Limb (tissue), 2 donors: ENCODE measurements around the gene PDE1C.

Experiments used
- DNase-seq, 2 donors: peaks; one replicate each; pipeline ENCODE4 v3.0.0-alpha.2; 2016; ENCODE audit errors: extremely low spot score in 2 of 2

PDE1C gene

GRCh38 chr7:31995134-31995533 lies 75.1 kb downstream of the PDE1C start:
- DNase-seq: no peak

GRCh38 chr7:31991846-31992245 lies 78.4 kb downstream of the PDE1C start:
- no peak for DNase-seq

GRCh38 chr7:31991406-31991805 lies 78.8 kb downstream of the PDE1C start:
- DNase-seq: no peak

- no peak for DNase-seq
Observed at GRCh38 chr7:31986878-31987518, 83.2 kb downstream of the PDE1C start.

GRCh38 chr7:31982962-31983361 lies 87.2 kb downstream of the PDE1C start:
- DNase-seq: no peak

- DNase-seq: no peak
Observed at GRCh38 chr7:31981874-31982390, 88.3 kb downstream of the PDE1C start.

GRCh38 chr7:31979690-31980330 lies 90.4 kb downstream of the PDE1C start:
- no peak for DNase-seq

GRCh38 chr7:31975546-31975945 lies 94.7 kb downstream of the PDE1C start:
- no peak for DNase-seq

- DNase-seq: no peak
Observed at GRCh38 chr7:31974351-31974750, 95.9 kb downstream of the PDE1C start.

GRCh38 chr7:31971049-31971667 lies 99.0 kb downstream of the PDE1C start:
- DNase-seq: no peak

- DNase-seq: no peak
Observed at GRCh38 chr7:31970501-31970900, 99.7 kb downstream of the PDE1C start.

GRCh38 chr7:31963569-31964175 lies 106.5 kb downstream of the PDE1C start:
- no peak for DNase-seq

GRCh38 chr7:31962246-31962645 lies 108.0 kb downstream of the PDE1C start:
- no peak for DNase-seq

GRCh38 chr7:31958226-31958625 lies 112.0 kb downstream of the PDE1C start:
- no peak for DNase-seq

- DNase-seq: no peak
Observed at GRCh38 chr7:31957756-31958155, 112.5 kb downstream of the PDE1C start.

- DNase-seq: no peak
Observed at GRCh38 chr7:31957090-31957720, 113.0 kb downstream of the PDE1C start.

GRCh38 chr7:31955641-31956040 lies 114.6 kb downstream of the PDE1C start:
- no peak for DNase-seq

GRCh38 chr7:31955021-31955420 lies 115.2 kb downstream of the PDE1C start:
- no peak for DNase-seq

GRCh38 chr7:31954500-31954899 lies 115.7 kb downstream of the PDE1C start:
- DNase-seq: no peak

GRCh38 chr7:31953432-31953831 lies 116.8 kb downstream of the PDE1C start:
- no peak for DNase-seq

GRCh38 chr7:31950091-31950755 lies 120.0 kb downstream of the PDE1C start:
- DNase-seq: no peak
